ENCODE results near the gene ANKRD65. TPM values are rescaled to one million over a fixed set of nuclear protein-coding genes. Genes with fewer than 3 reads are reported as not detected.

Gene ANKRD65
- total and polyA plus RNA-seq, 2 experiments from 2014 or later: 2.1 to 5.5 TPM

- Histone ChIP-seq H3K79me2 (peaks cover 18% of the 10 kb centered on the region), H3K27ac (no peak overlapping the region), H3K36me3 (replicated peaks; ENCODE audit: insufficient read depth, low read depth) (no peaks in the 10 kb centered on the region), H3K9me3 (ENCODE audit: low read depth) (no peaks in the 10 kb centered on the region), H4K20me1 (ENCODE audit: insufficient read depth, poor library complexity, severe bottlenecking) (no peaks in the 10 kb centered on the region), H3K9me2 (replicated peaks; ENCODE audit: insufficient read depth) (no peaks in the 10 kb centered on the region), H3K4me3 (no peak overlapping the region), H3K4me2 (no peak overlapping the region), H2AFZ (no peak overlapping the region), H3K27me3 (no peaks in the 10 kb centered on the region), H3K4me1 (ENCODE audit: insufficient read depth) (peaks cover 36% of the 10 kb centered on the region)
- TF ChIP-seq EZH2 (IDR thresholded peaks at IDR 0.05; ENCODE audit: borderline replicate concordance): no peak
- TF ChIP-seq EZH2phosphoT487 (IDR thresholded peaks at IDR 0.05; ENCODE audit: low read depth, severe bottlenecking, unreplicated experiment): no peak
- TF ChIP-seq CTCF (IDR thresholded peaks at IDR 0.05; ENCODE audit: poor library complexity): no peak
- DNase-seq (ENCODE audit: low spot score): no peak
- 97% methylated on average over 31 of the region's 82 CpGs for WGBS (ENCODE audit: low lambda C conversion rate, missing lambda C conversion rate)
These were observed 18.6 kb upstream of the ANKRD65 start for GRCh38 chr1:1439546-1440261.

- 93% methylated on average over 43 of the region's 45 CpGs for WGBS (ENCODE audit: low lambda C conversion rate, missing lambda C conversion rate)
- H3K27me3 ChIP-seq: no peaks in the 10 kb centered on the region
- no peak overlapping the region for H2AFZ ChIP-seq
- peak overlapping the region; percentile 47 for H3K27ac ChIP-seq
- H3K9me2 ChIP-seq (replicated peaks; ENCODE audit: insufficient read depth): no peaks in the 10 kb centered on the region
- no peaks in the 10 kb centered on the region for H3K9me3 ChIP-seq (ENCODE audit: low read depth)
- H3K79me2 ChIP-seq: peaks cover 18% of the 10 kb centered on the region
- no peaks in the 10 kb centered on the region for H4K20me1 ChIP-seq (ENCODE audit: insufficient read depth, poor library complexity, severe bottlenecking)
- TF ChIP-seq EZH2phosphoT487 (IDR thresholded peaks at IDR 0.05; ENCODE audit: low read depth, severe bottlenecking, unreplicated experiment) (no peak), EZH2 (IDR thresholded peaks at IDR 0.05; ENCODE audit: borderline replicate concordance) (no peak), CTCF (IDR thresholded peaks at IDR 0.05; ENCODE audit: poor library complexity) (no peak)
- peak overlapping the region; percentile 96 for H3K4me2 ChIP-seq
- peaks cover 45% of the 10 kb centered on the region for H3K4me1 ChIP-seq (ENCODE audit: insufficient read depth)
- no peak overlapping the region for H3K4me3 ChIP-seq
- no peaks in the 10 kb centered on the region for H3K36me3 ChIP-seq (replicated peaks; ENCODE audit: insufficient read depth, low read depth)
- no peak for DNase-seq (ENCODE audit: low spot score)
These were observed 17.7 kb upstream of the ANKRD65 start for GRCh38 chr1:1438531-1439381.

GRCh38 chr1:1437904-1438376, 16.9 kb upstream of the ANKRD65 start:
- H4K20me1 ChIP-seq (ENCODE audit: insufficient read depth, poor library complexity, severe bottlenecking): no peaks in the 10 kb centered on the region
- no peak overlapping the region for H2AFZ ChIP-seq
- H3K36me3 ChIP-seq (replicated peaks; ENCODE audit: insufficient read depth, low read depth): no peaks in the 10 kb centered on the region
- H3K27me3 ChIP-seq: no peaks in the 10 kb centered on the region
- H3K9me3 ChIP-seq (ENCODE audit: low read depth): no peaks in the 10 kb centered on the region
- peaks cover 18% of the 10 kb centered on the region for H3K79me2 ChIP-seq
- TF ChIP-seq EZH2 (IDR thresholded peaks at IDR 0.05; ENCODE audit: borderline replicate concordance): no peak
- TF ChIP-seq CTCF (IDR thresholded peaks at IDR 0.05; ENCODE audit: poor library complexity): peak; percentile 11
- TF ChIP-seq EZH2phosphoT487 (IDR thresholded peaks at IDR 0.05; ENCODE audit: low read depth, severe bottlenecking, unreplicated experiment): no peak
- H3K4me1 ChIP-seq (ENCODE audit: insufficient read depth): peaks cover 53% of the 10 kb centered on the region
- peak; percentile 84 for DNase-seq (ENCODE audit: low spot score)
- 34% methylated on average over 11 of the region's 11 CpGs for WGBS (ENCODE audit: low lambda C conversion rate, missing lambda C conversion rate)
- no peak overlapping the region for H3K4me3 ChIP-seq
- H3K4me2 ChIP-seq: peak overlapping the region; percentile 96
- H3K9me2 ChIP-seq (replicated peaks; ENCODE audit: insufficient read depth): no peaks in the 10 kb centered on the region
- peak overlapping the region; percentile 47 for H3K27ac ChIP-seq

Measured in hepatocyte (in vitro differentiated cells).